Effector memory CD4-positive, alpha-beta T cell (primary cell): ENCODE data around the gene CEP170.
"Not testable (repeated sequence)": the region's sequence is repeated elsewhere in the genome, so short reads cannot be mapped to it uniquely, and the experiment has no call there.

Experiments
- DNase-seq, 3 donors: peaks; one replicate each; pipeline ENCODE4 v3.0.0-alpha.2; 2020
- H3K27ac ChIP-seq: 2 replicates; pipeline ENCODE4 v1.7.0; 2013; ENCODE audit warnings: mild to moderate bottlenecking, low read length, moderate library complexity; ENCODE audit not compliant: insufficient read depth, poor library complexity, severe bottlenecking
- H3K27me3 ChIP-seq: replicated peaks from 2 replicates; pipeline ENCODE4 v1.7.0; 2013; ENCODE audit warnings: mild to moderate bottlenecking, low read length; ENCODE audit not compliant: insufficient read depth, control insufficient read depth, poor library complexity, severe bottlenecking
- H3K36me3 ChIP-seq: 2 replicates; pipeline ENCODE4 v1.7.0; 2013; ENCODE audit warnings: mild to moderate bottlenecking, low read length, moderate library complexity; ENCODE audit not compliant: control insufficient read depth, insufficient read depth
- H3K4me1 ChIP-seq: 2 replicates; pipeline ENCODE4 v1.7.0; 2013; ENCODE audit warnings: low read length, mild to moderate bottlenecking; ENCODE audit not compliant: control insufficient read depth, insufficient read depth, poor library complexity, severe bottlenecking
- H3K4me3 ChIP-seq: 2 replicates; pipeline ENCODE4 v1.7.0; 2013; ENCODE audit warnings: low read length, low read depth, mild to moderate bottlenecking; ENCODE audit not compliant: insufficient read depth, poor library complexity, severe bottlenecking
- H3K9me3 ChIP-seq: 2 replicates; pipeline ENCODE4 v1.7.0; 2013; ENCODE audit warnings: mild to moderate bottlenecking, low read length, moderate library complexity; ENCODE audit not compliant: control insufficient read depth

Gene CEP170

GRCh38 chr1:243236604-243237252 lies 18.4 kb downstream of the CEP170 start:
- H3K4me1 ChIP-seq = no peaks in the 10 kb centered on the region
- H3K27ac ChIP-seq = no peak overlapping the region
- peaks cover 3% of the 10 kb centered on the region for H3K36me3 ChIP-seq
- H3K9me3 ChIP-seq = no peaks in the 10 kb centered on the region
- no peak for DNase-seq
- H3K4me3 ChIP-seq = no peak overlapping the region
- H3K27me3 ChIP-seq = no peaks in the 10 kb centered on the region

- no peaks in the 10 kb centered on the region for H3K9me3 ChIP-seq
- H3K27me3 ChIP-seq = no peaks in the 10 kb centered on the region
- H3K4me3 ChIP-seq = no peak overlapping the region
- H3K36me3 ChIP-seq = peaks cover 3% of the 10 kb centered on the region
- DNase-seq = no peak
- no peaks in the 10 kb centered on the region for H3K4me1 ChIP-seq
- H3K27ac ChIP-seq = no peak overlapping the region
These were observed 20.0 kb downstream of the CEP170 start for GRCh38 chr1:243234978-243235647.

DNA sequence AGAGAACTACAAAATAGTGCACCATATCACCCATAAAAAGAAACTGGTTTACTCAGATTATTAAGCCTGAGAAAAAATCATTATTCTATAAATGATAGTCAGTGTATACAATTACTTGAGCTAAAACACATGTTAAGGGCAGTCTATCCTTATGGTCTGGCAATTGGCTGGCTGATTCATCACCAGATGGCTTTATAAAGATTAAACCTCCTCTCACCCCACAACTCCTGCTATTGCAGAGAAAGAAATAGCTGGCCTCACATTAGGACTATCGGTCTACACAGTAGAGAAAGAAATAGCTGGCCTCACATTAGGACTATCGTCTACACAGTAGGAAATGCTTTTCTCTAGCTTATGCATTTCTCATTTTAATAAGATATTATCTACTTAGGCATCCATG lies 21.2 kb downstream of the CEP170 start:
- DNase-seq = no peak
- Histone ChIP-seq H3K27me3 (no peaks in the 10 kb centered on the region), H3K36me3 (peaks cover 3% of the 10 kb centered on the region), H3K27ac (no peak overlapping the region), H3K9me3 (no peaks in the 10 kb centered on the region), H3K4me1 (no peaks in the 10 kb centered on the region), H3K4me3 (no peak overlapping the region)

DNA sequence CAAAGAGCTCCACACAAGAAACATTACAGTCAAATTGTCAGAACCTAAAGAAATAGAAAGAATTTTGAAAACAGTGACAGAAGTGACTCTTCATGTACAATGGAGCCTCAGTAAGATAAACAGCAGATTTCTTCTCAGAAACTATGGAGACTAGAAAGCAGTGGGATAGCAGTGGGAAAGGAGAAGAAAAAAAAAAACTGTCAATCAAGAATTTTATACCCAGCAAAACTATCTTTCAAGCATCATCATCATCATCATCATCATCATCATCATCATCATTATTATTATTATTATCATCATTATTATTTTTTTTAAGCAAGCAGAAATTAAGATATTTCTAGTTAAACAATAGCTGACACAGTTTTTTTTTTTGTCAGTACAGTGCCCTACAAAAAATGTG lies 24.2 kb downstream of the CEP170 start:
- Histone ChIP-seq H3K36me3 (peaks cover under 1% of the 10 kb centered on the region), H3K4me1 (no peaks in the 10 kb centered on the region), H3K9me3 (no peaks in the 10 kb centered on the region), H3K27me3 (no peaks in the 10 kb centered on the region), H3K27ac (no peak overlapping the region), H3K4me3 (no peak overlapping the region)
- DNase-seq = no peak

DNA sequence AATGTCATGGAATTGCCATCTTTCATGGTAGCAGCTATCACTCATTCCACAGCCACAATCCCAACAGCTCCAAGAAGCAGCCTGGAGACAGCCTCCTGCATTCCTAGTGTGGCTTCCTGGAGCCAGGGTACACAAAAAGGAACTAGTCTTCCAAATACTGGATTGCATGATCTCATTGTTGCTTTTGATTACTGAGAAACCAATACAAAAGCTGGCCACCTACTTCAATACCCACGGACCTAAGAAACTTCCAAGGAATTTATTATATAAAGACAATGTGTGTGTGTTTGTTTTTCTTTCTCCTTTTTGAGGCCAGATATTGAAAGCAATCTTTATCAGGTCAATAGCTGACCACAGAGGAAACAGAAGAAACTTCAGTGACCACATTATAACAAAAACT lies 25.6 kb downstream of the CEP170 start:
- no peak overlapping the region for H3K27ac ChIP-seq
- no peak for DNase-seq
- H3K4me1 ChIP-seq = no peaks in the 10 kb centered on the region
- H3K9me3 ChIP-seq = no peaks in the 10 kb centered on the region
- H3K27me3 ChIP-seq = no peaks in the 10 kb centered on the region
- no peak overlapping the region for H3K4me3 ChIP-seq
- no peaks in the 10 kb centered on the region for H3K36me3 ChIP-seq

- no peak for DNase-seq
- Histone ChIP-seq H3K36me3 (peaks cover 3% of the 10 kb centered on the region), H3K4me1 (no peaks in the 10 kb centered on the region), H3K9me3 (no peaks in the 10 kb centered on the region), H3K4me3 (no peak overlapping the region), H3K27ac (no peak overlapping the region), H3K27me3 (no peaks in the 10 kb centered on the region)
These were observed 27.5 kb downstream of the CEP170 start for GRCh38 chr1:243227622-243228021.

DNA sequence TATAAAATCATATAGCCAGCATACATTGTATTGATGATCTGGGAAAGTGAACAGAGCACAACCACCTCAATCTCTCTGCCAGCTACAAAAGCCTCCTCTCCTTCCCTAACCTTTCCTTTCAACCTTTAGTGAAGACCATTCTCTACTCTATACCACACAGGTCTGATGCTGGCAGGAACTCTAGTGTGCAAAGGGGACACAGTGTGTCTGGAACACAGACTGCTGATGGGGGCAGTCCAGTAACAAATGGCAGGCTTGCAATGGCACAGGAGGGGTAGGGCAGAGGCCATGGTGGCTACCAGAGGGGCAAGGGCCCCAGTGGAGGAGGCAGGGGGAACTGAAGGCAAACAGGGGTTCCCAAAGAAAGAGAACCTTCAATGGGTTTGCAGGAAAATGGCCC lies 37.0 kb downstream of the CEP170 start:
- DNase-seq = no peak
- no peaks in the 10 kb centered on the region for H3K27me3 ChIP-seq
- H3K4me1 ChIP-seq = no peaks in the 10 kb centered on the region
- H3K4me3 ChIP-seq = no peak overlapping the region
- peaks cover 10% of the 10 kb centered on the region for H3K36me3 ChIP-seq
- no peak overlapping the region for H3K27ac ChIP-seq
- H3K9me3 ChIP-seq = no peaks in the 10 kb centered on the region

DNA sequence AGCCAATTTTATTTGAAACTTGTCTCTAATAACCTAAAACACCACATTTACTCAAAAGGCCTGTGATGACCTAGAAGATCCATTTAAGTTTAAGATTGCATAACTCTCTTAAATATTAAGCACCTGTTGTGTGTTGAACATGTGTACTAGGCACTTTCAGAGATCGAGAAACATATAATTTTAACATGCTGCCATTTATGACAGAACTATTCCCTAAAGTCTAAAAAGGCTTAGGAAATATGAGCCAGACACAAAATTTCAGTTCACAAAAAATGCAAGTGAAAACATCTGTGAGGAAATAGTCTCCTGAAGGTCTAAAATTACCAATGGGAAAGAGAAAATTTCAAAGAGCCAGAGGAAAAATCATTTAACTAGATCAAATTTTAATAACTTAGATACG lies 37.7 kb downstream of the CEP170 start:
- no peak for DNase-seq
- peaks cover 10% of the 10 kb centered on the region for H3K36me3 ChIP-seq
- no peak overlapping the region for H3K27ac ChIP-seq
- no peaks in the 10 kb centered on the region for H3K4me1 ChIP-seq
- H3K27me3 ChIP-seq = no peaks in the 10 kb centered on the region
- H3K4me3 ChIP-seq = no peak overlapping the region
- H3K9me3 ChIP-seq = no peaks in the 10 kb centered on the region

GRCh38 chr1:243216741-243217140 lies 38.3 kb downstream of the CEP170 start:
- DNase-seq = no peak
- no peaks in the 10 kb centered on the region for H3K9me3 ChIP-seq
- no peaks in the 10 kb centered on the region for H3K27me3 ChIP-seq
- no peak overlapping the region for H3K27ac ChIP-seq
- H3K4me3 ChIP-seq = no peak overlapping the region
- H3K36me3 ChIP-seq = peaks cover 10% of the 10 kb centered on the region
- no peaks in the 10 kb centered on the region for H3K4me1 ChIP-seq

DNA sequence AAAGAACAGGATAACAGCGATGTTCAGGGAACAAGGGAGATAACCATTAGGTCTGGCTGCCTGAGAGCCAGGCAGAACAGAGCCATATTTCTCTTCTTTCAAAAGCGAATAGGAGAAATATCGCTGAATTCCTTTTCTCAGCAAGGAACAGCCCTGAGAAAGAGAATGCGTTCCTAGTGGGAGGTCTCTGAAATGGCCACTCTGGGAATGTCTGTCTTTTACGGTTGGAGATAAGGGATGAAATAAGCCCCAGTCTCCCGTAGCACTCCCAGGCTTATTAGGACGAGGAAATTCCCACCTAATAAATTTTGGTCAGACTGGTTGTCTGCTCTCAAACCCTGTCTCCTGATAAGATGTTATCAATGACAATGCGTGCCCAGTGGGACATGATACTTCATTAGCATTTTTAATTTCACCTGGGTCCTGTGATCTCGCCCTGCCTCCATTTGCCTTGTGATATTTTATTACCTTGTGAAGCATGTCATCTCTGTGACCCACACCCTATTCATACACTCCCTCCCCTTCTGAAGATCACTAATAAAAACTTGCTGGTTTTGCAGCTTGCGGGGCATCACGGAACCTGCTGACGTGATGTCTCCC lies 39.7 kb downstream of the CEP170 start:
- not testable (repeated sequence) for H3K27ac ChIP-seq, DNase-seq, H3K9me3 ChIP-seq, H3K4me1 ChIP-seq, H3K4me3 ChIP-seq, H3K27me3 ChIP-seq, H3K36me3 ChIP-seq
